ENCODE results near the gene CA14. TPM values are rescaled to one million over a fixed set of nuclear protein-coding genes. Genes with fewer than 3 reads are reported as not detected.

The CA14 gene
- total RNA-seq, 1 experiment from 2014 or later = 42.0 TPM

- peak within 1 kb of the TSS; percentile 37 for H2BK5ac ChIP-seq (ENCODE audit: insufficient read length, low read length)
- H3K79me1 ChIP-seq (ENCODE audit: insufficient read depth, low read depth, low read length, poor library complexity, severe bottlenecking) = no peaks in the 10 kb centered on the region
- Mint-ChIP-seq H3K27me3 (ENCODE audit: low read depth) (no peaks in the 10 kb centered on the region; the same call in 1 of the 2 replicates), H3K4me1 (peaks cover 18 to 19% of the 10 kb centered on the region in 2 experiments), H3K9me3 (no peaks in the 10 kb centered on the region; a peak in 1 of 5 replicates), H3K27ac (peak within 1 kb of the TSS; percentile 93 to 97 (median 93)), H3K4me3 (no peak within 1 kb of the TSS), H3K36me3 (ENCODE audit: insufficient read depth in 1 of 3, low read depth in 3 of 3) (peaks cover 0 to 10% (median 1%) of the 10 kb centered on the region in 3 experiments; a peak in 5 of 7 replicates)
- H3K18ac ChIP-seq (ENCODE audit: insufficient read length, low read depth, low read length) = peak within 1 kb of the TSS; percentile 93
- no peaks in the 10 kb centered on the region for H3K27me3 ChIP-seq (ENCODE audit: insufficient read depth, low read length)
- WGBS (ENCODE audit: extremely low coverage, insufficient read length, low lambda C conversion rate) = no CpG with 5 or more reads among the region's 33 CpGs
- peak; percentile 97 for DNase-seq
- H4K5ac ChIP-seq (ENCODE audit: insufficient read length, low read depth, low read length) = peak within 1 kb of the TSS; percentile 79
- no peak within 1 kb of the TSS for H2AFZ ChIP-seq (ENCODE audit: low read length)
- H4K20me1 ChIP-seq (ENCODE audit: control insufficient read depth, insufficient read depth, insufficient read length) = no peaks in the 10 kb centered on the region
- no peak within 1 kb of the TSS for H2AK5ac ChIP-seq (ENCODE audit: insufficient read length, low read length)
- H3K4me1 ChIP-seq (ENCODE audit: insufficient read depth, low read length) = no peaks in the 10 kb centered on the region; the same call in 1 of the 2 replicates
- peak within 1 kb of the TSS; percentile 95 for H3T11ph ChIP-seq (ENCODE audit: low read length)
- no peak within 1 kb of the TSS for H3K23ac ChIP-seq (ENCODE audit: insufficient read length, low read depth, low read length)
- H3K79me2 ChIP-seq (ENCODE audit: insufficient read depth, low read length) = peaks cover 22% of the 10 kb centered on the region; the same call in 1 of the 2 replicates
- no peaks in the 10 kb centered on the region for H3K9me3 ChIP-seq (ENCODE audit: control insufficient read depth, low read depth, low read length)
- peaks cover 15% of the 10 kb centered on the region for H3K23me2 ChIP-seq (ENCODE audit: insufficient read length, low read depth, low read length, poor library complexity, severe bottlenecking)
- H3K4ac ChIP-seq (ENCODE audit: low read depth, low read length) = peak within 1 kb of the TSS; percentile 81
- peak; percentile 31; the same call in 2 of the 3 replicates for TF ChIP-seq CTCF (conservative IDR thresholded peaks at IDR 0.05)
- H2BK120ac ChIP-seq (ENCODE audit: low read depth, low read length, poor library complexity, severe bottlenecking) = peak within 1 kb of the TSS; percentile 74
- H3K14ac ChIP-seq (ENCODE audit: insufficient read depth, low read length) = peak within 1 kb of the TSS; percentile 89
- no peak within 1 kb of the TSS for H3K56ac ChIP-seq (ENCODE audit: insufficient read length, low read depth, low read length)
- peak within 1 kb of the TSS; percentile 83 for H3K4me2 ChIP-seq (ENCODE audit: insufficient read depth, insufficient read length, low read length)
- no peak within 1 kb of the TSS for H2BK15ac ChIP-seq (ENCODE audit: low read depth, low read length)
- H2BK12ac ChIP-seq (ENCODE audit: insufficient read length, low read depth, low read length) = no peak within 1 kb of the TSS
- no peak within 1 kb of the TSS for H4K8ac ChIP-seq (replicated peaks; ENCODE audit: insufficient read length, low read depth, low read length)
- peak within 1 kb of the TSS; percentile 33 for H4K91ac ChIP-seq (ENCODE audit: insufficient read length, low read depth, low read length)
- peak within 1 kb of the TSS; percentile 97 for H3K27ac ChIP-seq (ENCODE audit: insufficient read length, low read depth, low read length)
- H2BK20ac ChIP-seq (ENCODE audit: low read depth, low read length, poor library complexity, severe bottlenecking) = peak within 1 kb of the TSS; percentile 76
- H3K9ac ChIP-seq (ENCODE audit: extremely low read depth, insufficient read length, low read length) = peak within 1 kb of the TSS; percentile 97
Observed at GRCh38 chr1:150235852-150236613, 21.5 kb upstream of the CA14 start, which contains the start of gene ANP32E. Gene ANP32E (minus strand): TSS chr1:150236112. CDS start chr1:150235786, 326 bp downstream.

All from H9 (cell line).